ENCODE results near the gene APBB2. TPM values are rescaled to one million over a fixed set of nuclear protein-coding genes. Genes with fewer than 3 reads are reported as not detected.
"Not testable (repeated sequence)": the region's sequence is repeated elsewhere in the genome, so short reads cannot be mapped to it uniquely, and the experiment has no call there.

APBB2 gene
- total and polyA plus RNA-seq, 5 experiments from 2014 or later = 0.44 to 1.9 TPM; not detected in 3

GRCh38 chr4:40831146-40831907, 383.0 kb downstream of the APBB2 start:
- H3K9me3 Mint-ChIP-seq = no peaks in the 10 kb centered on the region
- ATAC-seq = no peak
- peaks cover 0 to 12% (median 0%) of the 10 kb centered on the region in 5 donors for H3K27me3 Mint-ChIP-seq
- no peaks in the 10 kb centered on the region for H3K36me3 Mint-ChIP-seq
- H3K4me3 Mint-ChIP-seq = no peak overlapping the region
- DNase-seq = no peak
- POLR2A ChIA-PET = no interaction called here
- no peak overlapping the region for H3K27ac Mint-ChIP-seq
- H3K4me1 Mint-ChIP-seq = no peaks in the 10 kb centered on the region

GRCh38 chr4:40829586-40829985, 384.8 kb downstream of the APBB2 start:
- no peaks in the 10 kb centered on the region for H3K36me3 Mint-ChIP-seq
- POLR2A ChIA-PET = no interaction called here
- peaks cover 0 to 7% (median under 1%) of the 10 kb centered on the region in 4 donors for H3K4me1 Mint-ChIP-seq
- DNase-seq (no peak), ATAC-seq (no peak)
- peaks cover 0 to 12% (median 0%) of the 10 kb centered on the region in 5 donors for H3K27me3 Mint-ChIP-seq
- H3K4me3 Mint-ChIP-seq = no peak overlapping the region
- no peaks in the 10 kb centered on the region for H3K9me3 Mint-ChIP-seq
- H3K27ac Mint-ChIP-seq = peak overlapping the region in 1 of 10 donors; percentile 3

DNA sequence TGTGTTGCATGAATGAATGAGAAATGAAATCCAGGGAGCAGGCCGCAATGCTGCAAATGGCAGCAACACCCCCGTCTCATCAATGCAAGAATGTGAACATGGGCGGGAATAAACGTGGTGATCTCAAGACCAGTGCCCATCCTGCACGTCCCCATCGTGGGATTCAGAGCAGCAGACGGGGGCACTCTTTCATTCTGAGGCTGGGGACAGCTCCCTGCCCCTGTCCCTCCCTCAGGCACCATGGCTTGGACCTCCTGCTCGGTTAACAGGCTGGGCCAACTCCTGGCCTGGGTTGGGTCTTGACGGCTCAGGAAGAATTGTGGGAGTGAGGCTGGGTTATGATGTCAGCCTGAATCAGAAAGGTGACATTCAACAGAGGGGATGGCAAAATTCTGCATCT, 385.7 kb downstream of the APBB2 start:
- no peaks in the 10 kb centered on the region for H3K36me3 Mint-ChIP-seq
- H3K9me3 Mint-ChIP-seq = no peaks in the 10 kb centered on the region
- DNase-seq = no peak
- H3K27me3 Mint-ChIP-seq = peaks cover 0 to 7% (median 0%) of the 10 kb centered on the region in 5 donors
- no peak overlapping the region for H3K4me3 Mint-ChIP-seq
- POLR2A ChIA-PET = no interaction called here
- H3K27ac Mint-ChIP-seq = no peak overlapping the region
- no peak for ATAC-seq
- H3K4me1 Mint-ChIP-seq = peaks cover 0 to 7% (median under 1%) of the 10 kb centered on the region in 4 donors

GRCh38 chr4:40827758-40828157, 386.6 kb downstream of the APBB2 start:
- H3K36me3 Mint-ChIP-seq = no peaks in the 10 kb centered on the region
- peaks cover 0 to 7% (median under 1%) of the 10 kb centered on the region in 4 donors for H3K4me1 Mint-ChIP-seq
- peaks cover 0 to 7% (median 0%) of the 10 kb centered on the region in 5 donors for H3K27me3 Mint-ChIP-seq
- H3K4me3 Mint-ChIP-seq = no peak overlapping the region
- H3K9me3 Mint-ChIP-seq = no peaks in the 10 kb centered on the region
- ATAC-seq (no peak), DNase-seq (no peak)
- POLR2A ChIA-PET = no interaction called here
- H3K27ac Mint-ChIP-seq = no peak overlapping the region

DNA sequence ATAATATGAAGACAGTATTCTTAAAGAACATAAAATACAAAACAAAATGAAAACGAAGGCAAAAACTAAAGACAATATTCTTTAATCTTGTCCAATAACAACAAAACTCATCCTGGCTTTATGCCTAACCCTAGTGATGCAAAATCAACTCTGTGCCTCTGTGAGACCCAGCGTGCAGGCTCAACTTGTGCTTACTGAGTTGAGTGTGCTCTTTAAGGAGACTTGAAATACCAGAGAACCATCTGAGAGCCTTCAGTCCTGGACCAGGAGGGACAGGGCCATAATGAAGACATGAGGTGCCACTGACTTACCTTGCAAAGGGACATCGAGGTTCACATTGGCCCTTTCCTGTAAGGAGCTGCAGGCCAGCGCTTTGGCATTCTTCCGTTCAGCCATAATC, 387.5 kb downstream of the APBB2 start:
- peaks cover 0 to 7% (median 0%) of the 10 kb centered on the region in 5 donors for H3K27me3 Mint-ChIP-seq
- no peaks in the 10 kb centered on the region for H3K36me3 Mint-ChIP-seq
- ATAC-seq (no peak), DNase-seq (no peak)
- no peak overlapping the region for H3K4me3 Mint-ChIP-seq
- POLR2A ChIA-PET = no interaction called here
- H3K4me1 Mint-ChIP-seq = peaks cover 0 to 7% (median under 1%) of the 10 kb centered on the region in 4 donors
- H3K27ac Mint-ChIP-seq = no peak overlapping the region
- H3K9me3 Mint-ChIP-seq = no peaks in the 10 kb centered on the region

- POLR2A ChIA-PET = no interaction called here
- H3K27ac Mint-ChIP-seq = no peak overlapping the region
- no peaks in the 10 kb centered on the region for H3K36me3 Mint-ChIP-seq
- ATAC-seq = no peak
- H3K9me3 Mint-ChIP-seq = no peaks in the 10 kb centered on the region
- no peak for DNase-seq
- H3K4me1 Mint-ChIP-seq = peaks cover 0 to 7% (median under 1%) of the 10 kb centered on the region in 4 donors
- H3K27me3 Mint-ChIP-seq = peaks cover 0 to 7% (median 0%) of the 10 kb centered on the region in 5 donors
- no peak overlapping the region for H3K4me3 Mint-ChIP-seq
These were observed 389.1 kb downstream of the APBB2 start for GRCh38 chr4:40825014-40825838.

- Mint-ChIP-seq H3K27me3 (no peaks in the 10 kb centered on the region), H3K9me3 (no peaks in the 10 kb centered on the region), H3K4me3 (no peak overlapping the region), H3K36me3 (no peaks in the 10 kb centered on the region), H3K4me1 (peaks cover 0 to 7% (median under 1%) of the 10 kb centered on the region in 4 donors), H3K27ac (no peak overlapping the region)
- no peak for DNase-seq
- POLR2A ChIA-PET = no interaction called here
- ATAC-seq = no peak
These were observed 391.7 kb downstream of the APBB2 start for GRCh38 chr4:40822420-40823166.

DNA sequence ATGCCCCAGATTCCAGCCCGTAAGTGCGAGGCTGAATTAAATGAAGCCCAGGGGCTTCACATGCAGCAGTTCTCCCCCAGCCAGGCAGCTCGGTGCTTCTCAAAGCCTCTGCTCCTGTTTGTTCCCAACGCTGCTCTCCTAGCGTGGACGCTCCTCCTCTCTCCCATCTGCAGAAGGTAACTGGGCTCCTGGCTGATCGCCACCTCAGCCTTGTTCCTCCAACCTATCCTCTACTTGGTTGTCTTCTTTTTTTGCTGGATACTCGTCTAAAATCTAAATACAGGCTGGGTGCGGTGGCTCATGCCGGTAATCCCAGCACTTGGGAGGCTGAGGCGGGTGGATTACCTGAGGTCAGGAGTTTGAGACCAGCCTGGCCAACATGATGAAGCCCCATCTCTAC, 394.2 kb downstream of the APBB2 start:
- H3K4me1 Mint-ChIP-seq = peaks cover 0 to 2% (median under 1%) of the 10 kb centered on the region in 4 donors
- no peak overlapping the region for H3K27ac Mint-ChIP-seq
- H3K9me3 Mint-ChIP-seq = no peaks in the 10 kb centered on the region
- DNase-seq (no peak), ATAC-seq (no peak)
- H3K4me3 Mint-ChIP-seq = no peak overlapping the region
- POLR2A ChIA-PET = no interaction called here
- H3K36me3 Mint-ChIP-seq = no peaks in the 10 kb centered on the region
- H3K27me3 Mint-ChIP-seq = no peaks in the 10 kb centered on the region

- not testable (repeated sequence) for H3K36me3 Mint-ChIP-seq
These were observed 397.2 kb downstream of the APBB2 start for GRCh38 chr4:40817157-40817556.

GRCh38 chr4:40812856-40813255, 401.5 kb downstream of the APBB2 start:
- Mint-ChIP-seq H3K27me3 (peaks cover 0 to 9% (median 0%) of the 10 kb centered on the region in 5 donors), H3K27ac (no peak overlapping the region), H3K4me1 (peaks cover 0 to 1% (median 0%) of the 10 kb centered on the region in 4 donors), H3K9me3 (no peaks in the 10 kb centered on the region), H3K36me3 (no peaks in the 10 kb centered on the region), H3K4me3 (no peak overlapping the region)
- no peak for ATAC-seq
- POLR2A ChIA-PET = no interaction called here
- no peak for DNase-seq

More at GRCh38 chr4:40817157-40817556, 397.2 kb downstream of the APBB2 start:
- DNase-seq, H3K4me1 Mint-ChIP-seq, POLR2A ChIA-PET, H3K4me3 Mint-ChIP-seq, H3K27me3 Mint-ChIP-seq, H3K27ac Mint-ChIP-seq, ATAC-seq, H3K9me3 Mint-ChIP-seq: not testable (repeated sequence)

GRCh38 chr4:40812386-40812785, 402.0 kb downstream of the APBB2 start:
- H3K27ac Mint-ChIP-seq = no peak overlapping the region
- POLR2A ChIA-PET = no interaction called here

GRCh38 chr4:40811956-40812355, 402.4 kb downstream of the APBB2 start:
- DNase-seq (no peak), ATAC-seq (no peak)
- Mint-ChIP-seq H3K27ac (no peak overlapping the region), H3K4me3 (no peak overlapping the region), H3K9me3 (no peaks in the 10 kb centered on the region), H3K27me3 (peaks cover 0 to 9% (median 0%) of the 10 kb centered on the region in 5 donors), H3K36me3 (no peaks in the 10 kb centered on the region), H3K4me1 (peaks cover 0 to 1% (median 0%) of the 10 kb centered on the region in 4 donors)
- POLR2A ChIA-PET = no interaction called here

More at GRCh38 chr4:40812386-40812785, 402.0 kb downstream of the APBB2 start:
- no peak overlapping the region for H3K4me3 Mint-ChIP-seq
- ATAC-seq = no peak
- peaks cover 0 to 1% (median 0%) of the 10 kb centered on the region in 4 donors for H3K4me1 Mint-ChIP-seq
- H3K9me3 Mint-ChIP-seq = no peaks in the 10 kb centered on the region
- H3K36me3 Mint-ChIP-seq = no peaks in the 10 kb centered on the region
- no peak for DNase-seq
- H3K27me3 Mint-ChIP-seq = peaks cover 0 to 9% (median 0%) of the 10 kb centered on the region in 5 donors
